Heart right ventricle (tissue), 16 donors: ENCODE results near the gene LRMDA. TPM values are rescaled to one million over a fixed set of nuclear protein-coding genes. Genes with fewer than 3 reads are reported as not detected.

Experiments used
- ATAC-seq, 8 donors: fragments of 200-7000 bp; cut with Tn5 transposase; one replicate each; pipeline ENCODE4 v1.9.1; 2020; ENCODE audit warnings: mild to moderate bottlenecking in 8 of 8, moderate library complexity in 8 of 8, moderate number of reproducible peaks in 1 of 8
- DNase-seq, 2 donors: peaks; one replicate each; pipeline ENCODE4 v3.0.0-alpha.2; 2020
- H3K27ac ChIP-seq, 10 donors: fragments of 200-600 bp; sonication (generic) in 2 of 10; one replicate each; pipeline versions ENCODE4 v1.5.0 to v1.8.0; 2020 to 2022; ENCODE audit warnings: mild to moderate bottlenecking in 3 of 10
- H3K27me3 ChIP-seq, 7 donors: fragments of 200-600 bp; one replicate each; pipeline ENCODE4 v1.8.0; 2021 to 2022; ENCODE audit warnings: mild to moderate bottlenecking in 2 of 7
- H3K36me3 ChIP-seq, 9 donors: fragments of 200-600 bp; sonication (generic) in 1 of 9; one replicate each; pipeline versions ENCODE4 v1.5.0 to v1.8.0; 2020 to 2022; ENCODE audit warnings: mild to moderate bottlenecking in 2 of 9
- H3K4me1 ChIP-seq, 9 donors: fragments of 200-600 bp; sonication (generic) in 1 of 9; one replicate each; pipeline versions ENCODE4 v1.5.0 to v1.8.0; 2020 to 2022; ENCODE audit warnings: mild to moderate bottlenecking in 4 of 9
- H3K4me3 ChIP-seq, 10 donors: fragments of 200-600 bp; sonication (generic) in 2 of 10; one replicate each; pipeline versions ENCODE4 v1.5.0 to v1.8.0; 2020 to 2022; ENCODE audit warnings: mild to moderate bottlenecking in 7 of 10, moderate library complexity in 2 of 10
- H3K9me3 ChIP-seq, 11 donors: fragments of 200-600 bp in 10 of 11; sonication (generic) in 2 of 11; one replicate each; pipeline versions ENCODE4 v1.5.0 to v1.8.0; 2013 to 2022; ENCODE audit warnings: mild to moderate bottlenecking in 2 of 11, control low read depth in 1 of 11, moderate library complexity in 1 of 11
- WGBS, 2 donors: extraction: QIAGEN DNeasy Blood & Tissue Kit; methylation state at CpG; one replicate each; pipeline ENCODE4 v1.1.7; 2013; ENCODE audit warnings: inconsistent platforms in 1 of 2; 5-methylcytosine and 5-hydroxymethylcytosine counted together
- intact Hi-C, 10 donors: fragments of 100-400 bp; cut with DNase I; formaldehyde crosslinking; loops; one replicate each; pipeline versions ENCODE4 v1.11.1 to v1.14.2; 2022
- polyA plus RNA-seq, 2 donors: library from polyadenylated mRNA; stranded (reverse); fragments of 200-250 nt; gene quantifications; one replicate each; pipeline ENCODE4 v1.2.3, GENCODE V29; 2013
- total RNA-seq, 10 donors: library from RNA; stranded (reverse); fragmentation: NEBNext Ultra II Directional in 3 of 10; extraction: Animal tissue kit (Norgen Biotek cat#: 25700) in 3 of 10; gene quantifications; one replicate each; pipeline versions ENCODE4 v1.2.1 to v1.2.4, GENCODE V29; 2021 to 2023
- TF ChIP-seq, protein P1 (sequence below), 9 donors: fragments of 200-600 bp; sonication (generic) in 2 of 9; IDR thresholded peaks; one replicate each; pipeline versions ENCODE4 v1.5.0 to v1.8.0; 2021 to 2022; ENCODE audit warnings: antibody characterized with exemption in 9 of 9, mild to moderate bottlenecking in 5 of 9, moderate library complexity in 1 of 9
- donor health status: Arrhythmogenic right ventricular cardiomyopathy.
- donor health status: ischemic (EF 13 %, LVEDD 7.1; RV severe dilation, severe dysfunction).
- donor health status: healthy with polysubstance abuse.
- donor health status: DM: no; HTN: yes; CAD: no.
- donor health status: DM: no; HTN: no; CAD: no.
- donor health status: ischemic (EF 25% LVEDD 6.9; RV normal size, moderate dysfunction).
- donor health status: ischemic (EF 25% LVEDD 5.7; RV mildly dilated, moderate dysfunction).
- donor health status: healthy.
- donor health status: DM: yes; HTN: yes; CAD: no.
- donor health status: Ischemic cardiomyopathy.
- donor health status: ischemic (EF 35%, LVEDD 5.7; RV mildly dilated, moderate dysfunction).
- donor health status: nonischemic (EF 11% LVEDD 7.7; RV severe dilation, severe dysfunction).
- donor health status: DM: yes; HTN: yes; CAD: no.
- donor health status: PGD.
- donor health status: ischemic (EF 29% LVEDD 5.4; RV normal size, mild dysfunction).
- donor health status: nonischemic (EF 23%, LVEDD 6.1; RV moderate dilation, normal function).

The LRMDA gene
- total and polyA plus RNA-seq, 12 donors = 4.0 to 59.8 (median 12.7) TPM

DNA sequence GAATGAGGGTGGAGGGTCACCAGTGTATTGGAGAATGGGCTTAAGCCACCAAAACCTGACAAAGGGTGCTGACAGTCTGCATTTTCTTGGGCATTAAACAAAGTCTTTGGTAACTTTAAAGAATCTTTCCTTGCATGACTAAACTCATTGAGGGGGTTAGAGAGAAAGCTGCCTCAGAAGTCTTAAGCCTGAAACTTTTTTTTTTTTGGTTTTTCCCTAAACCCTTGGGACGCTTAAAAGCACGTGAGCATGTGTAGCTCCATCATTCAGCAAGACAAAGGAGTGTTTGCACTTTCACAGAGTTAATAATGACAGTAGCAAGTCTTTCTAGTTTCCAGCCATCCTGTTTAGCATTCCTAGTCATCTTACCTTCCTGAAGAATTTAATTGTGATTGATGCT lies 110.7 kb downstream of the LRMDA start:
- TF ChIP-seq, protein P1, sequence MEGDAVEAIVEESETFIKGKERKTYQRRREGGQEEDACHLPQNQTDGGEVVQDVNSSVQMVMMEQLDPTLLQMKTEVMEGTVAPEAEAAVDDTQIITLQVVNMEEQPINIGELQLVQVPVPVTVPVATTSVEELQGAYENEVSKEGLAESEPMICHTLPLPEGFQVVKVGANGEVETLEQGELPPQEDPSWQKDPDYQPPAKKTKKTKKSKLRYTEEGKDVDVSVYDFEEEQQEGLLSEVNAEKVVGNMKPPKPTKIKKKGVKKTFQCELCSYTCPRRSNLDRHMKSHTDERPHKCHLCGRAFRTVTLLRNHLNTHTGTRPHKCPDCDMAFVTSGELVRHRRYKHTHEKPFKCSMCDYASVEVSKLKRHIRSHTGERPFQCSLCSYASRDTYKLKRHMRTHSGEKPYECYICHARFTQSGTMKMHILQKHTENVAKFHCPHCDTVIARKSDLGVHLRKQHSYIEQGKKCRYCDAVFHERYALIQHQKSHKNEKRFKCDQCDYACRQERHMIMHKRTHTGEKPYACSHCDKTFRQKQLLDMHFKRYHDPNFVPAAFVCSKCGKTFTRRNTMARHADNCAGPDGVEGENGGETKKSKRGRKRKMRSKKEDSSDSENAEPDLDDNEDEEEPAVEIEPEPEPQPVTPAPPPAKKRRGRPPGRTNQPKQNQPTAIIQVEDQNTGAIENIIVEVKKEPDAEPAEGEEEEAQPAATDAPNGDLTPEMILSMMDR (IDR thresholded peaks at IDR 0.05) = no peak
- intact Hi-C loops = loop anchor here in 2 of 10 donors (5.0 to 10.0 kb wide), 2 partner anchors 137 to 140 kb away; partner anchors contain the start of gene ZNF503 (in 2 of the 2)
- Histone ChIP-seq H3K36me3 (no peaks in the 10 kb centered on the region), H3K4me3 (no peak overlapping the region), H3K27me3 (no peaks in the 10 kb centered on the region), H3K4me1 (peaks cover 0 to 37% (median 13%) of the 10 kb centered on the region in 9 donors), H3K9me3 (no peaks in the 10 kb centered on the region), H3K27ac (no peak overlapping the region)
- no peak for ATAC-seq
- 64 to 82% methylated on average over 2 of the region's 2 CpGs for WGBS, 2 donors
- DNase-seq = no peak

- no peak for DNase-seq
Observed at GRCh38 chr10:75542906-75543305, 111.5 kb downstream of the LRMDA start.

DNA sequence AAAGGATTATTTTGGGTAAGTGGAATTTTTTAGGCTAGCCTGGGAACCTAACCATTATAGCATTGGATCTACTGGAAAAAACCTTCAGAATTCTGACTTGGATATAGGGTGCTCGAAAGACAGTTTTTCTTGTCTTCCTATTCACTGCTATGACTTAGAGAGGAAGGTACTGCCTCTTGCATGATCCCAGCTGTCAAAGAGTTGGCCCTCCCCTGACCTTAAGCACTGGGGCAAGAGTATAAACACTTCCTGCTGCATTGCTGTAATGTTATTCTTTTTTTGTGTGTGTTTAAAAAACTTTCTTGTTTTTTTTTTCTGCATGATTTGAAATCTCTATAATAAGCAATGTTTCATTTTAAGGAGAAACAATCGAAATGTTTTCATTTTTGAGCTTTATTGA lies 113.0 kb downstream of the LRMDA start:
- Histone ChIP-seq H3K9me3 (no peaks in the 10 kb centered on the region), H3K4me1 (peaks cover 0 to 55% (median 30%) of the 10 kb centered on the region in 9 donors), H3K4me3 (no peak overlapping the region), H3K36me3 (no peaks in the 10 kb centered on the region), H3K27me3 (no peaks in the 10 kb centered on the region), H3K27ac (no peak overlapping the region)
- TF ChIP-seq, protein P1 (IDR thresholded peaks at IDR 0.05) = no peak
- DNase-seq (no peak), ATAC-seq (no peak)
- intact Hi-C loops = loop anchor here in 2 of 10 donors (5.0 to 10.0 kb wide), 2 partner anchors 140 to 142 kb away; partner anchors contain the start of gene ZNF503 (in 2 of the 2)
- WGBS, 2 donors = 69 to 72% methylated on average over 2 of the region's 2 CpGs

More at GRCh38 chr10:75542906-75543305, 111.5 kb downstream of the LRMDA start:
- WGBS, 2 donors = 80% methylated on average over 7 of the region's 7 CpGs
- TF ChIP-seq, protein P1 (IDR thresholded peaks at IDR 0.05) = no peak
- no peaks in the 10 kb centered on the region for H3K9me3 ChIP-seq
- intact Hi-C loops = loop anchor here in 2 of 10 donors (5.0 to 10.0 kb wide), 2 partner anchors 138 to 141 kb away; partner anchors contain the start of gene ZNF503 (in 2 of the 2)
- no peak overlapping the region for H3K27ac ChIP-seq
- no peak overlapping the region for H3K4me3 ChIP-seq
- H3K27me3 ChIP-seq = no peaks in the 10 kb centered on the region
- H3K36me3 ChIP-seq = no peaks in the 10 kb centered on the region
- ATAC-seq = no peak
- H3K4me1 ChIP-seq = peaks cover 0 to 46% (median 20%) of the 10 kb centered on the region in 9 donors

GRCh38 chr10:75544993-75545706 lies 113.7 kb downstream of the LRMDA start:
- Histone ChIP-seq H3K4me1 (peaks cover 0 to 55% (median 30%) of the 10 kb centered on the region in 9 donors), H3K27ac (no peak overlapping the region), H3K4me3 (no peak overlapping the region), H3K9me3 (no peaks in the 10 kb centered on the region), H3K27me3 (no peaks in the 10 kb centered on the region), H3K36me3 (no peaks in the 10 kb centered on the region)
- TF ChIP-seq, protein P1 (IDR thresholded peaks at IDR 0.05) = no peak
- DNase-seq (no peak), ATAC-seq (no peak)
- intact Hi-C loops = loop anchor here in 2 of 10 donors (5.0 to 10.0 kb wide), 2 partner anchors 140 to 143 kb away; partner anchors contain the start of gene ZNF503 (in 2 of the 2)
- WGBS, 2 donors = 65 to 71% methylated on average over 5 of the region's 5 CpGs
